Glutamatergic neuron (in vitro differentiated cells): ENCODE measurements around the gene SNAPIN. TPM values are rescaled to one million over a fixed set of nuclear protein-coding genes. Genes with fewer than 3 reads are reported as not detected.
A peak's percentile ranks its signal among the peaks of the same experiment; 100 is the strongest.

Experiments
- DNase-seq: peaks from one replicate; pipeline ENCODE4 v3.0.0; 2022
- H3K27ac Mint-ChIP-seq: one replicate; pipeline ENCODE4 v1.8.0; 2020; ENCODE audit warnings: mild to moderate bottlenecking, mixed read lengths, inconsistent platforms; ENCODE audit not compliant: unreplicated experiment
- H3K27me3 Mint-ChIP-seq: one replicate; pipeline ENCODE4 v1.8.0; 2020; ENCODE audit warnings: mild to moderate bottlenecking, moderate library complexity, mixed read lengths, inconsistent platforms; ENCODE audit not compliant: unreplicated experiment
- H3K36me3 Mint-ChIP-seq: one replicate; pipeline ENCODE4 v1.8.0; 2020; ENCODE audit warnings: mild to moderate bottlenecking, mixed read lengths, inconsistent platforms; ENCODE audit not compliant: unreplicated experiment
- H3K4me1 Mint-ChIP-seq: one replicate; pipeline ENCODE4 v1.8.0; 2020; ENCODE audit warnings: mild to moderate bottlenecking, low read depth, mixed read lengths, inconsistent platforms; ENCODE audit not compliant: unreplicated experiment
- H3K4me3 Mint-ChIP-seq: one replicate; pipeline ENCODE4 v1.8.0; 2020; ENCODE audit warnings: mild to moderate bottlenecking, mixed read lengths, inconsistent platforms; ENCODE audit not compliant: unreplicated experiment
- H3K9me3 Mint-ChIP-seq: one replicate; pipeline ENCODE4 v1.8.0; 2020; ENCODE audit warnings: mild to moderate bottlenecking, moderate library complexity, mixed read lengths, inconsistent platforms; ENCODE audit not compliant: unreplicated experiment
- total RNA-seq: library from RNA; stranded (reverse); fragmentation: NEBNext Ultra II Directional; extraction: Animal tissue kit (Norgen Biotek cat#: 25700); gene quantifications from one replicate; pipeline ENCODE4 v1.2.1, GENCODE V29; 2021; ENCODE audit not compliant: unreplicated experiment
- TF ChIP-seq, protein P1 (sequence below): fragments of 200-600 bp; sonication (generic); IDR thresholded peaks from one replicate; pipeline ENCODE4 v1.5.0; 2021; ENCODE audit not compliant: partially characterized antibody, unreplicated experiment

Gene SNAPIN
- total RNA-seq, 1 donor from 2014 or later, result 30.8 TPM

- Mint-ChIP-seq H3K4me1 (no peaks in the 10 kb centered on the region), H3K9me3 (peaks cover 2% of the 10 kb centered on the region), H3K36me3 (no peaks in the 10 kb centered on the region), H3K27ac (no peak overlapping the region), H3K27me3 (peaks cover 10% of the 10 kb centered on the region), H3K4me3 (no peak overlapping the region)
- DNase-seq, result no peak
- TF ChIP-seq, protein P1, sequence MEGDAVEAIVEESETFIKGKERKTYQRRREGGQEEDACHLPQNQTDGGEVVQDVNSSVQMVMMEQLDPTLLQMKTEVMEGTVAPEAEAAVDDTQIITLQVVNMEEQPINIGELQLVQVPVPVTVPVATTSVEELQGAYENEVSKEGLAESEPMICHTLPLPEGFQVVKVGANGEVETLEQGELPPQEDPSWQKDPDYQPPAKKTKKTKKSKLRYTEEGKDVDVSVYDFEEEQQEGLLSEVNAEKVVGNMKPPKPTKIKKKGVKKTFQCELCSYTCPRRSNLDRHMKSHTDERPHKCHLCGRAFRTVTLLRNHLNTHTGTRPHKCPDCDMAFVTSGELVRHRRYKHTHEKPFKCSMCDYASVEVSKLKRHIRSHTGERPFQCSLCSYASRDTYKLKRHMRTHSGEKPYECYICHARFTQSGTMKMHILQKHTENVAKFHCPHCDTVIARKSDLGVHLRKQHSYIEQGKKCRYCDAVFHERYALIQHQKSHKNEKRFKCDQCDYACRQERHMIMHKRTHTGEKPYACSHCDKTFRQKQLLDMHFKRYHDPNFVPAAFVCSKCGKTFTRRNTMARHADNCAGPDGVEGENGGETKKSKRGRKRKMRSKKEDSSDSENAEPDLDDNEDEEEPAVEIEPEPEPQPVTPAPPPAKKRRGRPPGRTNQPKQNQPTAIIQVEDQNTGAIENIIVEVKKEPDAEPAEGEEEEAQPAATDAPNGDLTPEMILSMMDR, result no peak
These were observed 30.3 kb downstream of the SNAPIN start for GRCh38 chr1:153688736-153689328.

DNA sequence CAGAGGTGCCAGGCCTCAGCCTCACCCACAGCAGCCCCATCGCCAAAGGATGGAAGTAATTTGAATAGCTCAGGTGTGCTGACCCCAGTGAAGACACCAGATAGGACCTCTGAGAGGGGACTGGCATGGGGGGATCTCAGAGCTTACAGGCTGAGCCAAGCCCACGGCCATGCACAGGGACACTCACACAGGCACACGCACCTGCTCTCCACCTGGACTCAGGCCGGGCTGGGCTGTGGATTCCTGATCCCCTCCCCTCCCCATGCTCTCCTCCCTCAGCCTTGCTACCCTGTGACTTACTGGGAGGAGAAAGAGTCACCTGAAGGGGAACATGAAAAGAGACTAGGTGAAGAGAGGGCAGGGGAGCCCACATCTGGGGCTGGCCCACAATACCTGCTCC is 35.0 kb downstream of the SNAPIN start:
- no peaks in the 10 kb centered on the region for H3K36me3 Mint-ChIP-seq
- DNase-seq, result no peak
- peaks cover 2% of the 10 kb centered on the region for H3K4me1 Mint-ChIP-seq
- no peak overlapping the region for H3K27ac Mint-ChIP-seq
- H3K9me3 Mint-ChIP-seq, result no peaks in the 10 kb centered on the region
- H3K4me3 Mint-ChIP-seq, result no peak overlapping the region
- TF ChIP-seq, protein P1, result no peak
- H3K27me3 Mint-ChIP-seq, result peaks cover 3% of the 10 kb centered on the region

DNA sequence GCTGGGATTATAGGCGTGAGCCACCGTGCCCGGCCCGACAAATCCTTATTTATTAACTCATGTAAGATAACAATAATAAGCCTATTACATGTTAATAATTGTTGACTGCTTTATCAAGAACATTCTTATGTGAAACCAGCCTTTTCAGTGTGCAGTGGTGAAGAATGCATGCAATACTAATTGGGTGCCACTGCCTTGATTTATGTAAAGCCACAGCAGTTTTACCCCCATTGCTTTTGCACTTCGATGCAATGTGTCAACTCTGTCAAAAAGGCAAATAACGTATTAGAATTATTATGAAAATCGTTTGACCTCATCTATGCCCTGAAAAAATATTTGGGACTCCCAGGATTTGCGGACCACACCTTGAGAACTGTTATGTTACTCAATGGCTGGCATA is 38.2 kb downstream of the SNAPIN start:
- Mint-ChIP-seq H3K27me3 (no peaks in the 10 kb centered on the region), H3K9me3 (no peaks in the 10 kb centered on the region), H3K4me1 (peaks cover 2% of the 10 kb centered on the region), H3K27ac (no peak overlapping the region), H3K4me3 (no peak overlapping the region), H3K36me3 (no peaks in the 10 kb centered on the region)
- no peak for DNase-seq
- TF ChIP-seq, protein P1, result no peak

DNA sequence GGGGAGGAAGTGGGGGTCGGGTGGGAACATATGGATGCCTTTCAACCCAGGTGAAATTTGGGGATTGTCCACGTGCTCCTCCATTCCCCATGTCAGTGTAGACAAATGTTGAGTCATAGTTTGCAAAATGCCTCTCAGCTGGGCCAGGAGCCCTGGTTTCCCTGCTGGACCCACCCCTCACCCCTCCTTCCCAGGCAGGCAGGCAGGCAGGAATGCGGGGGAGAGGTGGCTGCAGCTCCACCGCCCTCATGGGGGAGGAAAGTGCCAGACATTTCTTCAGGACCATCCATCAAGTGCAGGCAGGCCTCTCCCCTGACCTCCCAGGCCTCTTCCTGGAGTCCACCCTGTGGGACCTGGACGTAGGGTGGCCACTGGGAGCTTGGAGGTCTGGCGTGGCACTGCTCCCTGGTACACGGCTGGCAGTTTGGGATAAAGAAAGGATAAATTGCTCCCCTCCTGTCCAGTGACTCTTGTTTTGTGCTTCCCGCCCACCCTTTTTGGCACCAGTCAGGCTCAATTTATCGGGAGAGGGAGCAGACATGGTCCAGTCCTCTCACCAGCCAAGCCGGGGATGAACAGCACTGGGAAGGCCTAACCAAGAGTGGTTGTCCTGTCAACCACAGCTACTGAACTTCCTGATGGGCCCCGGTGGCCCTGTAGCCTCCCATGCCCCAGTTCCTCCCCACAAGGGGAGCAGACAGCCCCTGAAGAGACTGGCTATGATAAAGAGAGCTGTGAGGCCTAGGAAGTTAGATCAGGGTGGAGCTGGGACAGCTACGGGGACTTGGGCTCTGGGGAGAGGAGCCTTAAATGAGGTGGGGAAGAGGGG is 38.9 kb downstream of the SNAPIN start:
- DNase-seq, result no peak
- Mint-ChIP-seq H3K27ac (no peak overlapping the region), H3K4me1 (peaks cover 2% of the 10 kb centered on the region), H3K9me3 (no peaks in the 10 kb centered on the region), H3K4me3 (peak overlapping the region; percentile 34), H3K36me3 (no peaks in the 10 kb centered on the region), H3K27me3 (no peaks in the 10 kb centered on the region)
- TF ChIP-seq, protein P1, result no peak
